HUES6 (cell line): ENCODE results near the gene SMIM20.

Source experiments
- H3K27ac ChIP-seq: 2 replicates; pipeline ENCODE4 v1.7.0; 2013; ENCODE audit warnings: low read depth, mild to moderate bottlenecking, low read length, inconsistent platforms
- H3K27me3 ChIP-seq: 2 replicates; pipeline ENCODE4 v1.6.1; 2013; ENCODE audit warnings: low read length; ENCODE audit not compliant: control insufficient read depth, insufficient read depth
- H3K36me3 ChIP-seq: 2 replicates; pipeline ENCODE4 v1.6.1; 2013; ENCODE audit warnings: low read length; ENCODE audit not compliant: control insufficient read depth, insufficient read depth
- H3K4me1 ChIP-seq: 2 replicates; pipeline ENCODE4 v1.6.1; 2013; ENCODE audit warnings: low read length; ENCODE audit not compliant: control insufficient read depth, insufficient read depth
- H3K4me3 ChIP-seq: 2 replicates; pipeline ENCODE4 v1.5.1; 2013; ENCODE audit warnings: low read depth, low read length
- H3K9ac ChIP-seq: one replicate; pipeline ENCODE4 v1.6.1; 2013; ENCODE audit warnings: mild to moderate bottlenecking, low read length
- H3K9me3 ChIP-seq: 2 replicates; pipeline ENCODE4 v1.6.1; 2013; ENCODE audit warnings: low read depth, low read length; ENCODE audit not compliant: control insufficient read depth, insufficient read depth

Gene SMIM20

DNA sequence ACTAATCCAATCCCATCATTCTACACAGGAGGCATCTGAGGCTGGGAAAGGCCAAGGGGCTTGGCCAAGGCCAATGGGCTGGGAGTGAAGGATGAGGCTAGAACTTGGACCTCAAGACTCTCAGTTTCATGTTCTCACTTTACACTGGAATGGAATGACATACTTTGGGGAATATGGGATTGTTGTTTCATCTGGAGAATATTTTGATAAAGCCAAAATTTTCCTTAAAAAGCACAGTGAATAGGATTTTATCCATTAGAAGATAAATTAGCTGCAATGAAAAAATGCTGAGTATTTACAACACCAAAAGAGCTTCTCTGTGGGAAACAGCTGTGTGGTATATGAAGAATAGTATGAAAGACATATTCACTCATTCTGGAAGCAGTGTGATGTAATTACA, 29.3 kb downstream of the SMIM20 start:
- Histone ChIP-seq H3K36me3 (no peaks in the 10 kb centered on the region), H3K9ac (no peak overlapping the region), H3K4me1 (no peaks in the 10 kb centered on the region), H3K27me3 (peaks cover 3% of the 10 kb centered on the region; the same call in 1 of the 2 replicates), H3K27ac (no peak overlapping the region), H3K4me3 (no peak overlapping the region), H3K9me3 (no peaks in the 10 kb centered on the region)

DNA sequence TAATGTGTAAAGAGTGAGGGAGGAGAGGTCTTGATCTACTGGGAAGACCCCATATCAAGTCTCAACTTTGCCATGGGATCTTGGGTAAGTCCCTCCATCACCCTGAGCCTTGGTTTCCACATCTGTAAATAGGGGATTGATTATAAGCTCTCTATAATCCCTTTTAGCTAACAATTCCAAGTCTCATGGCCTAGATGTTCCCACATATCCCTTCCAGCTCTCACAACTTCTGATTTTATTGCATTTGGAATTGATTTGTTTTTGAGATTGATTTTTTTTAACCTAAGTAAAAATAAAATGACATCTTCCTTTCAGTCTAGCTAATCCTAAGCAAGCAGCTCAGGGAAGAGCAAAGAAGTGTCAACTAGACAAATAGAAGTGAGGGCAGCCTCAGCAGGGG, 29.8 kb downstream of the SMIM20 start:
- Histone ChIP-seq H3K36me3 (no peaks in the 10 kb centered on the region), H3K9ac (no peak overlapping the region), H3K27me3 (peaks cover 3% of the 10 kb centered on the region; the same call in 1 of the 2 replicates), H3K27ac (no peak overlapping the region), H3K4me3 (no peak overlapping the region), H3K4me1 (0 out of 2 replicates have a peak, but pooled peaks cover under 1% of the 10 kb centered on the region), H3K9me3 (no peaks in the 10 kb centered on the region)

DNA sequence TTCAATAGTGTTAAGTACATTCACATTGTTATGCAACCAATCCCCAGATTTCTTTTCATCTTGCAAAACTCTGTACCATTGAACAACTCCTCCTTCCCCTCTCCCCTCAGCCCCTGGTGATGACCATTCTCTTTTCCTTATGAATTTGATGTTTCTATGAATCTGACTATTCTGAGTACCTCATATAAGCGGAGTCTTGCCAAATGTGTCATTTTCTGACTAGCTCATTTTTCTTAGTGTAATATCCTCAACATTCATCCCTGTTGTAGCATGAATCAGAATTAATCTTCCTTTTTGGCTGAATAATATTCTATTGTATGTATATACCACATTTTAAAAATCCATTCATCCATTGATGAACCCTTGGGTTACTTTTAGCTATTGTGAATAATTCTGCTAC, 34.0 kb downstream of the SMIM20 start:
- H3K4me1 ChIP-seq: peaks cover 38% of the 10 kb centered on the region
- H3K36me3 ChIP-seq: no peaks in the 10 kb centered on the region
- no peak overlapping the region for H3K9ac ChIP-seq
- H3K4me3 ChIP-seq: no peak overlapping the region
- H3K27me3 ChIP-seq: no peaks in the 10 kb centered on the region
- no peak overlapping the region for H3K27ac ChIP-seq
- H3K9me3 ChIP-seq: no peaks in the 10 kb centered on the region

DNA sequence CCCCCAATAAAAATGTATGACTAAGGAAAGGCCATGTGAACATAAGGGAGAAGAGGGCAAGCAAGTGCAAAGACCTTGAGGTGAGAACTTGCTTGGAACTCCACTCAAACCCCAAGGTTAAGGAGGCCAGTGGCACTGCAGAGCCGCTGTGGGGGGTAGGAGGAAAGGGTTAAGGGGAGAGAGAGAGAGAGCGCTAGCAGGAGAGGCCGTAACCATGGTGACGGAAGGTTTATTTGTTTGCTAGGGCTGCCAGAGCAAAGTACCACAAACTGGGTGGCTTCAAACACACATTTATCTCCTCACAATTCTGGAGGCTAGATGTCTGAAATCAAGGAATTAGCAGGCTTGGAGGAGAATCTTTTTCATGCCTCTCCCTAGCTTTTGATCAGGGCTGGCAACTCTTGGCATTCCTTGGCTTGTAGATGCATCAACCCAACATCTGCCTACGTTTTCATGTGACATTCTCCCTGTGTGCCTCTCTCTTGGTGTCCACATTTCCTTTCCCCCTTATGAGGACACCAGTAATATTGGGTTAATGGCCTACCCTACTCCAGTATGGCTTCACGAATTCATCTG, 35.2 kb downstream of the SMIM20 start:
- Histone ChIP-seq H3K4me3 (no peak overlapping the region), H3K27me3 (no peaks in the 10 kb centered on the region), H3K9me3 (no peaks in the 10 kb centered on the region), H3K9ac (no peak overlapping the region), H3K4me1 (peaks cover 46% of the 10 kb centered on the region), H3K36me3 (no peaks in the 10 kb centered on the region), H3K27ac (no peak overlapping the region)

DNA sequence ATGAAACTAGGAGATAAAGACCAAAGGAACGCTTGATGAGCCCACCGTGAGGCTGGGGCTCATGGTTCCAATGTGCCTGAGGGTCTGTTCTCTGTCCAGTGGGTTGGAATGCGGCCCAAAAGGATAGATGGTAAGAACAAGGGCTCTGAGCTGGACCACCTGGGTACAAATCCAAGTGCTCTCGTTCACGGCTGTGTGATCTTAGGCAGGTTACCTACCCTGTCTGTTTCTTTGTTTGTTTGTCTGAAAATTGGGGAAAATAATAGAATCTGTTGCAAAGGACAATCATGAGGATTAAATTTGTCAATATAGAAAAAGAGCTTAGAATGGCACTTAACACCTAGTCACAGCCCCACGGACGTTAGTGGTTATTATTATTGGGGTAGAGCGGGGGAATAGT, 36.0 kb downstream of the SMIM20 start:
- Histone ChIP-seq H3K4me1 (peaks cover 49% of the 10 kb centered on the region), H3K27ac (no peak overlapping the region), H3K27me3 (no peaks in the 10 kb centered on the region), H3K36me3 (no peaks in the 10 kb centered on the region), H3K9me3 (no peaks in the 10 kb centered on the region), H3K4me3 (no peak overlapping the region), H3K9ac (no peak overlapping the region)

DNA sequence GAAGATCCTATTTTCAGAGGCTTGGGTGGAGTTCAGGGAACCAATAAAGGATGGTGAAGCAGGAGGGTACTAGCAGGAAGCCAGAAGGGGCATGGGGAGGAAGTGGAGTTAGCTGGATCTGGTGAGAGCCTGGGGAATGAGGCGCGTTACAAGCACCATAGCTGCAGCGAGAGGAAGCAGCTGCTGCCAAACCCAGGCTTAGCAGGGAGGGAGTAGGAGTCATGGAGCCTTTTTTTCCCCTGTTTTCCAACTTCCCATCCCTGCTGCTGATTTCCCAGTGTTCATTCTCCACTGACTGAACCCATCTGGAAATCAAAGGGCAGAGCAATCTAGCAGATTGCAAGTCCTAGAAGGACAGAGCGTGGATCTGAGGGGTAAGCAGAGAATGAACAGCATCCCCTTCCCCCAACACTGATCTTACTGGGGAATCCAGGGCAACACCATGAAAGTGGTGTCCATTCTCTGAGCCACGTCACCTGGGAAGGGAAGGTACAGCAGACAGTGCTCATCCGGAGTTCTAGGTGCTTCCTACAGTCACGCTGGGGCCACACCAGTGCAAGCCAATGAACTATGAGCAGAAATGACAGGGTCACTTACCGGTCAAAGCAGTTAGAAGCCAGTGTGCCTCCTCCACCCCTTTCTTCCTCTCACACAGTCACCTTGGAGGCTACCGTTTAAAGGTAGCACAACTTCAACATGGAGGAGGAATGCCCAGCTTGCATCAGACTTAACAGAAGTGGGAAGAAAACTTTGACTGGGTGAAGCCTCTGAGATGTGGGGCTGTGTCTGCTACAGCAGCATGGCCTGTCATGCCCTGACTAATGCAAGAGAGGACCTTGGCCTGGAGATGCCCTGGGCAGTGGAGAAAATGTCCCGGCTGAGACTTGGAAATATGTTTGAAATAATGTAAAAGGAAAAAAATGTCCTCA, 36.7 kb downstream of the SMIM20 start:
- H3K4me3 ChIP-seq: no peak overlapping the region
- no peaks in the 10 kb centered on the region for H3K36me3 ChIP-seq
- H3K27ac ChIP-seq: no peak overlapping the region
- no peaks in the 10 kb centered on the region for H3K9me3 ChIP-seq
- no peak overlapping the region for H3K9ac ChIP-seq
- H3K4me1 ChIP-seq: peaks cover 56% of the 10 kb centered on the region
- no peaks in the 10 kb centered on the region for H3K27me3 ChIP-seq

DNA sequence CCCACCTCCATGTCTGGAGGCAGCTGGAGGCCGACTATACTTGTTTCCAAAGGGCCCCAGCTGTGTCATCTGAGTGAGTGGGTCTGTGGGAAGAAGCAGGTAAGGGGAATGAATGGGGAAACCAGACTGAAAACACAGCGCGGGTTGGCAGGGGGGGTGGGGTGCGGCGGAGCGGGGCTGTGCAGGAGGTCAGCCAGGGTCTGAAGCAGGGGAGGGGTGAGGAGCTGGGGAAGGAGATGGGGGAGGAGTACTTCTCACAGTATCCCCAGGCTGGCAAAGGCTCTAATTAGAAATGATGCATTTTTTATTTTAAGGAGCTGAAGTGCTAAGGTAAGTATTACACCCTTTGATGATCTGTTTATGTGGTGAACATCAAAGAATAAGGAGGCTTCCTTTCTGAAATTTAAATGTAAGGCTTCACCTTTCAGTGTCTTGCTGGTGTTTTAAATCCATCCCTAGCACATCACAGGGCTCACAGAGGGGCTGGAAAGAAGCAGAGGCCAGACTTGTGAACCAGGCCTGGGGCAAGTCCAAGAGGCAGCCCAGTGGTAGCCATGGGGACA, 37.5 kb downstream of the SMIM20 start:
- peaks cover 62% of the 10 kb centered on the region for H3K4me1 ChIP-seq
- no peaks in the 10 kb centered on the region for H3K36me3 ChIP-seq
- no peak overlapping the region for H3K9ac ChIP-seq
- H3K27me3 ChIP-seq: no peaks in the 10 kb centered on the region
- no peak overlapping the region for H3K27ac ChIP-seq
- no peak overlapping the region for H3K4me3 ChIP-seq
- no peaks in the 10 kb centered on the region for H3K9me3 ChIP-seq

DNA sequence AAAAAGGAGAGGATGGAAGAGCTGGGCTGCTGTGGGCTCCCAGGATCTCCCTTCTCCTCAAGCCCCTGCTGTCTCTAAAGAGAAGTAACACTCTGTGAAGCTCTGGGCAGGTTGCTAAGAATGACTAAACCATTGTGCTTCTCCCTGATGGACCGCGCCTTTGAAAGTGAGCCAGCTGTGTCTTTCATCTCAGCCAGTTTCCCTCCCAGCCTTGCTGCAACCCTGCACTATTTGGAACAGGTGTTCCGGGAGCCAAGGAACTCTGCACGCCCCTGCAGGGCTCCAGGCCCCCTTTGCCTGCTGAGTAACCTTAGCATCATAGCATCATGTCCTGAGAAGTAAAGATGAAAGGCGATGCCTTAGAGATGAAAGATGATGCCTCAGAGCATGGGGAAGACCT, 39.7 kb downstream of the SMIM20 start:
- H3K27me3 ChIP-seq: no peaks in the 10 kb centered on the region
- H3K36me3 ChIP-seq: no peaks in the 10 kb centered on the region
- H3K9ac ChIP-seq: no peak overlapping the region
- H3K4me1 ChIP-seq: peaks cover 62% of the 10 kb centered on the region
- no peak overlapping the region for H3K4me3 ChIP-seq
- no peaks in the 10 kb centered on the region for H3K9me3 ChIP-seq
- H3K27ac ChIP-seq: no peak overlapping the region

DNA sequence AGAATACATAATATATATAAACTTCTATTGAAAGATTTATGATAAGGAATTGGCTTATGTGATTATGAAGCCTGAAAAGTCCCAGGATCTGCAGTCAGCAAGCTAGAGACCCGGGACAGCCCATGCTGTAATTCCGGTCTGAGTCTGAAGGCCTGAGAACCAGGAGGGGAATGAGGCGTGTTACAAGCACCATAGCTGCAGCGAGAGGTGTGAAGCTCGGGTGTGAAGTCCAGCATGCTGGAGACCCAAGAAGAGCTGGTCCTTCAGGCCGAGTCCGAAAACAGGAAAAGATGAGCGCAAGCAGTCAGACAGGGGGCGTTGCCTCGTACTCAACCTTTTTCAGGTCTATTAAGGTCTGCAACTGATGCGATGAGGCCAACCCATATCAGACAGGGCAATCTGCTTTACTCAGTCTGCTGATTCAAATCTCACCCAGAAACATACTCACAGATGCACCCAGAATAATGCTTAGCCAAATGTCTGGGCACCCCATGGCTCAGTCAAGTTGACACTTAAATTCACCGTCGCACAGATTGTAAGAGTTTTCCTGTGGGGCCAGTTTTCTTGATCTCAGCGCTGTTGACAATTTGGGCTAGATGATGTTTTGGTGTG, 40.4 kb downstream of the SMIM20 start:
- H3K9me3 ChIP-seq: no peaks in the 10 kb centered on the region
- no peak overlapping the region for H3K4me3 ChIP-seq
- peaks cover 55% of the 10 kb centered on the region for H3K4me1 ChIP-seq
- H3K9ac ChIP-seq: no peak overlapping the region
- no peak overlapping the region for H3K27ac ChIP-seq
- H3K27me3 ChIP-seq: no peaks in the 10 kb centered on the region
- H3K36me3 ChIP-seq: no peaks in the 10 kb centered on the region

DNA sequence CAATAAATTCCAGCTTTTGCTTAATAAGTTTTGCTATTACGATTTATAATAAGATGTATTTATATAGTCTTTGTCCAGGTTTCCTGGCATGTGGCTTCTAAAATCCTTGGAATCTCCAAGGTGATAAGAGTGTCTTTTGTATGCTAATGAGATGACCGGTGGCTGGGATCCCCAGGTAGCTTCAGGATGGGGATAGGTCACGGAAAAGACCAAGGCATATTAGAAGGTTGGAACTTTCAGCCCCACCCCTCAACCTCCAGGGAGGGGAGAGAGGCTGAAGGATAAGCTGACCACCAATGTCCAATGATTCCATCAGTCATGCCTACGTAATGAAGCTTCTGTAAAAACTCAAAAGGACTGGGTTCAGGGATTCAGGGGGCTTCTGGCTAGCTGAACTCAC, 41.7 kb downstream of the SMIM20 start:
- H3K27me3 ChIP-seq: no peaks in the 10 kb centered on the region
- H3K4me3 ChIP-seq: no peak overlapping the region
- no peaks in the 10 kb centered on the region for H3K36me3 ChIP-seq
- no peak overlapping the region for H3K9ac ChIP-seq
- H3K9me3 ChIP-seq: no peaks in the 10 kb centered on the region
- H3K4me1 ChIP-seq: peaks cover 42% of the 10 kb centered on the region
- H3K27ac ChIP-seq: no peak overlapping the region

DNA sequence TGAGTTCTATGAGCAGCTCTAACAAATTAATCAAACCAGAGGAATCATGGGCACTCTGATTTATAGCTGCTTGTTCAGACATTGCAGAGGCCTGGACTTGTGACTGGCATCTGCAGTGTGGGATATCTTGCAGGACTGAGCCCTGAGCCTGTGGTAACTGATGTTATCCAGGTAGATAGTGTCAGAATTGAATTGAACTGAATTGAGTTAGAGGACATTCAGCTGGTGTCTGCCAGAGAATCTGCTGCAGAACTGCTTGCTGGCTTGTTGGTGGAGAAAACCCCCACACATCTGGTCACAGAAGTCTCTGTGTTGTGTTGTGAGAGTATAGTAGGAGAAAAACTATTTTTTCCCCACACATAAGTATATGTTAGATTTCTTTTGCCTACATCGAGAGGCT, 42.2 kb downstream of the SMIM20 start:
- H3K9me3 ChIP-seq: no peaks in the 10 kb centered on the region
- H3K27ac ChIP-seq: no peak overlapping the region
- no peak overlapping the region for H3K4me3 ChIP-seq
- H3K27me3 ChIP-seq: no peaks in the 10 kb centered on the region
- H3K9ac ChIP-seq: no peak overlapping the region
- H3K4me1 ChIP-seq: peaks cover 37% of the 10 kb centered on the region
- H3K36me3 ChIP-seq: no peaks in the 10 kb centered on the region
